Natural killer cell treated with Interleukin-12 subunit alpha and Interleukin-12 subunit beta and Interleukin-15 and Interleukin-18, amount 100 ng/mL, for 72 hours (primary cell): ENCODE results near the gene FYB1. TPM values are rescaled to one million over a fixed set of nuclear protein-coding genes. Genes with fewer than 3 reads are reported as not detected.

Source experiments
- ATAC-seq, 2 donors: fragments of 150-1000 bp; cut with Tn5 transposase in 1 of 2; sonication (Bioruptor Pico), chemical (Tn5 transposase) in 1 of 2; 2 replicates each; pipeline ENCODE4 v1.10.0; 2021
- DNase-seq: peaks from one replicate; pipeline ENCODE4 v3.0.0; 2022; ENCODE audit warnings: low spot score
- H3K27ac Mint-ChIP-seq, 2 donors: 1 replicate in 1 of 2; 2 replicates in 1 of 2; pipeline ENCODE4 v1.8.0; 2022; ENCODE audit warnings: mixed read lengths in 2 of 2, mild to moderate bottlenecking in 1 of 2, moderate library complexity in 1 of 2
- H3K27me3 Mint-ChIP-seq, 2 donors: 1 replicate in 1 of 2; 2 replicates in 1 of 2; pipeline ENCODE4 v1.8.0; 2022; ENCODE audit warnings: mixed read lengths in 2 of 2
- H3K36me3 Mint-ChIP-seq: one replicate; pipeline ENCODE4 v1.8.0; 2022; ENCODE audit warnings: mixed read lengths
- H3K4me1 Mint-ChIP-seq, 2 donors: 1 replicate in 1 of 2; 2 replicates in 1 of 2; pipeline ENCODE4 v1.8.0; 2022; ENCODE audit warnings: low read depth in 2 of 2, mixed read lengths in 2 of 2, mild to moderate bottlenecking in 1 of 2
- H3K4me3 Mint-ChIP-seq: one replicate; pipeline ENCODE4 v1.8.0; 2022; ENCODE audit warnings: mixed read lengths
- H3K9me3 Mint-ChIP-seq: 2 replicates; pipeline ENCODE4 v1.8.0; 2022; ENCODE audit warnings: mixed read lengths
- total RNA-seq, 2 donors: library from RNA; stranded (reverse); gene quantifications; one replicate each; pipeline ENCODE4 v1.2.3, GENCODE V29; 2022

FYB1 gene
- total RNA-seq, 2 donors from 2014 or later, result 71.9 to 72.8 TPM

- DNase-seq (peak; percentile 86), ATAC-seq (peak; percentile 71 to 78)
- Mint-ChIP-seq H3K27me3 (peaks cover 0 to 4% of the 10 kb centered on the region in 2 donors), H3K4me3 (peak overlapping the region; percentile 74), H3K27ac (peak overlapping the region; percentile 83 to 96), H3K4me1 (peaks cover 33 to 38% of the 10 kb centered on the region in 2 donors), H3K9me3 (no peaks in the 10 kb centered on the region), H3K36me3 (peaks cover 4% of the 10 kb centered on the region)
Measured at GRCh38 chr5:39072925-39073766, 146.2 kb downstream of the FYB1 start.

- Mint-ChIP-seq H3K36me3 (peaks cover 20% of the 10 kb centered on the region), H3K27me3 (no peaks in the 10 kb centered on the region), H3K4me1 (peaks cover 45 to 51% of the 10 kb centered on the region in 2 donors), H3K9me3 (peaks cover 10% of the 10 kb centered on the region), H3K27ac (no peak overlapping the region), H3K4me3 (no peak overlapping the region)
- DNase-seq (no peak), ATAC-seq (no peak)
Measured at GRCh38 chr5:39068099-39068498, 151.3 kb downstream of the FYB1 start.

- Mint-ChIP-seq H3K27ac (no peak overlapping the region), H3K27me3 (no peaks in the 10 kb centered on the region), H3K9me3 (peaks cover 10% of the 10 kb centered on the region), H3K4me3 (no peak overlapping the region), H3K36me3 (peaks cover 20% of the 10 kb centered on the region), H3K4me1 (peaks cover 50 to 51% of the 10 kb centered on the region in 2 donors)
- DNase-seq (no peak), ATAC-seq (no peak)
Measured at GRCh38 chr5:39064450-39064849, 154.9 kb downstream of the FYB1 start.

- Mint-ChIP-seq H3K4me1 (peaks cover 46 to 56% of the 10 kb centered on the region in 2 donors), H3K27me3 (no peaks in the 10 kb centered on the region), H3K4me3 (no peak overlapping the region), H3K9me3 (peaks cover 10% of the 10 kb centered on the region), H3K27ac (no peak overlapping the region), H3K36me3 (peaks cover 16% of the 10 kb centered on the region)
- ATAC-seq (no peak), DNase-seq (no peak)
Measured at GRCh38 chr5:39063037-39063436, 156.3 kb downstream of the FYB1 start.

- Mint-ChIP-seq H3K4me1 (peaks cover 44 to 55% of the 10 kb centered on the region in 2 donors), H3K36me3 (peaks cover 14% of the 10 kb centered on the region), H3K4me3 (no peak overlapping the region), H3K27ac (no peak overlapping the region), H3K27me3 (no peaks in the 10 kb centered on the region), H3K9me3 (peaks cover 9% of the 10 kb centered on the region)
- ATAC-seq (no peak), DNase-seq (no peak)
Measured at GRCh38 chr5:39062530-39062929, 156.8 kb downstream of the FYB1 start.

- ATAC-seq, result no peak
- no peaks in the 10 kb centered on the region for H3K27me3 Mint-ChIP-seq
- no peak overlapping the region for H3K4me3 Mint-ChIP-seq
- peaks cover 9% of the 10 kb centered on the region for H3K36me3 Mint-ChIP-seq
- H3K4me1 Mint-ChIP-seq, result peaks cover 41 to 51% of the 10 kb centered on the region in 2 donors
- peaks cover 7% of the 10 kb centered on the region for H3K9me3 Mint-ChIP-seq
- H3K27ac Mint-ChIP-seq, result no peak overlapping the region
- no peak for DNase-seq
Measured at GRCh38 chr5:39062104-39062503, 157.3 kb downstream of the FYB1 start.

GRCh38 chr5:39059064-39059463 lies 160.3 kb downstream of the FYB1 start:
- DNase-seq, result no peak
- Mint-ChIP-seq H3K9me3 (no peaks in the 10 kb centered on the region), H3K27me3 (no peaks in the 10 kb centered on the region), H3K4me1 (peaks cover 36 to 54% of the 10 kb centered on the region in 2 donors), H3K27ac (peak overlapping the region; percentile 27 to 85), H3K36me3 (peaks cover 6% of the 10 kb centered on the region), H3K4me3 (no peak overlapping the region)
- ATAC-seq, result no peak

GRCh38 chr5:39058178-39058921 lies 161.0 kb downstream of the FYB1 start:
- Mint-ChIP-seq H3K27me3 (no peaks in the 10 kb centered on the region), H3K36me3 (peaks cover 6% of the 10 kb centered on the region), H3K9me3 (no peaks in the 10 kb centered on the region), H3K4me3 (peak overlapping the region; percentile 46), H3K27ac (peak overlapping the region; percentile 27 to 85), H3K4me1 (peaks cover 34 to 51% of the 10 kb centered on the region in 2 donors)
- DNase-seq, result no peak
- ATAC-seq, result peak in 1 of 2 donors; percentile 79

GRCh38 chr5:39057734-39058133 lies 161.6 kb downstream of the FYB1 start:
- H3K9me3 Mint-ChIP-seq, result no peaks in the 10 kb centered on the region
- H3K4me3 Mint-ChIP-seq, result peak overlapping the region; percentile 46
- H3K27ac Mint-ChIP-seq, result peak overlapping the region; percentile 27 to 85
- DNase-seq (no peak), ATAC-seq (peak in 1 of 2 donors; percentile 74)
- H3K27me3 Mint-ChIP-seq, result no peaks in the 10 kb centered on the region
- H3K4me1 Mint-ChIP-seq, result peaks cover 32 to 47% of the 10 kb centered on the region in 2 donors
- H3K36me3 Mint-ChIP-seq, result peaks cover 6% of the 10 kb centered on the region

GRCh38 chr5:39055768-39056398 lies 163.5 kb downstream of the FYB1 start:
- H3K27me3 Mint-ChIP-seq, result no peaks in the 10 kb centered on the region
- H3K4me3 Mint-ChIP-seq, result no peak overlapping the region
- no peak for ATAC-seq
- peaks cover 32 to 43% of the 10 kb centered on the region in 2 donors for H3K4me1 Mint-ChIP-seq
- H3K9me3 Mint-ChIP-seq, result no peaks in the 10 kb centered on the region
- peaks cover 6% of the 10 kb centered on the region for H3K36me3 Mint-ChIP-seq
- DNase-seq, result no peak
- H3K27ac Mint-ChIP-seq, result peak overlapping the region in 1 of 2 donors; percentile 50

Other genes starting within 250 kb of the FYB1 start
- 10 to 100 TPM; 42.7 to 51.0 TPM for gene RICTOR, start 145.2 kb downstream of the FYB1 start, total RNA-seq
- gene C9, start 144.9 kb upstream of the FYB1 start, total RNA-seq, result not detected
- gene DAB2, start 205.4 kb upstream of the FYB1 start, total RNA-seq, result 1 to 10 TPM; 4.0 to 8.5 TPM